Adrenal gland (tissue), 12 donors: ENCODE results near the gene BUD23. TPM values are rescaled to one million over a fixed set of nuclear protein-coding genes. Genes with fewer than 3 reads are reported as not detected.

Experiments
- DNase-seq, 7 donors: peaks; one replicate each; pipeline ENCODE4 v3.0.0-alpha.2; 2019 to 2020
- H3K27ac ChIP-seq, 5 donors: fragments of 200-600 bp; sonication (generic) in 4 of 5; 1 replicate in 3 of 5; 2 replicates in 2 of 5; pipeline versions ENCODE4 v1.5.1 to v1.8.0; 2016 to 2020; ENCODE audit warnings: mild to moderate bottlenecking in 1 of 5
- H3K27me3 ChIP-seq: fragments of 200-600 bp; 2 replicates; pipeline ENCODE4 v1.8.0; 2021
- H3K36me3 ChIP-seq, 2 donors: fragments of 200-600 bp; replicated peaks in 1 of 2; 1 replicate in 1 of 2; 2 replicates in 1 of 2; pipeline versions ENCODE4 v1.5.1 to v1.8.0; 2018 to 2022
- H3K4me1 ChIP-seq, 2 donors: fragments of 200-600 bp; replicated peaks in 1 of 2; 1 replicate in 1 of 2; 2 replicates in 1 of 2; pipeline versions ENCODE4 v1.5.1 to v1.8.0; 2018 to 2021
- H3K4me3 ChIP-seq, 4 donors: fragments of 200-600 bp; sonication (generic) in 3 of 4; one replicate each; pipeline ENCODE4 v1.5.1; 2016 to 2018
- H3K9me3 ChIP-seq, 3 donors: fragments of 200-600 bp; sonication (generic) in 1 of 3; replicated peaks in 1 of 3; 1 replicate in 2 of 3; 2 replicates in 1 of 3; pipeline versions ENCODE4 v1.5.1 to v1.8.0; 2016 to 2021
- POLR2A ChIP-seq, 2 donors: fragments of 450-650 bp; IDR thresholded peaks; one replicate each; pipeline ENCODE4 v1.6.1; 2017; ENCODE audit warnings: antibody characterized with exemption in 2 of 2, mild to moderate bottlenecking in 2 of 2, moderate library complexity in 1 of 2
- WGBS, 4 donors: extraction: QIAGEN DNeasy Blood & Tissue Kit in 2 of 4; methylation state at CpG; one replicate each; pipeline versions ENCODE4 v1.1.5 to v1.1.7; 2013 to 2017; 5-methylcytosine and 5-hydroxymethylcytosine counted together
- intact Hi-C, 2 donors: fragments of 100-400 bp; cut with DNase I; formaldehyde crosslinking; loops; one replicate each; pipeline versions ENCODE4 v1.14.1 to v1.15.0; 2022 to 2023
- polyA plus RNA-seq, 3 donors: library from polyadenylated mRNA; stranded (reverse); fragments of 200-250 nt in 2 of 3; fragments of 350-450 nt in 1 of 3; fragmentation: Illumina TruSeq in 1 of 3; extraction: RNeasy Lipid Tissue Mini Kit (QIAGEN cat#74804) in 1 of 3; gene quantifications; one replicate each; pipeline ENCODE4 v1.2.3, GENCODE V29; 2013 to 2014
- total RNA-seq, 9 donors: library from RNA; depleted of rRNA in 4 of 9; stranded (reverse); fragments of >200 nt in 4 of 9; fragments of 120-200 nt in 1 of 9; fragmentation: NEBNext Ultra II Directional in 1 of 9; extraction: Animal tissue kit (Norgen Biotek cat#: 25700) in 1 of 9; gene quantifications; one replicate each; pipeline versions ENCODE4 v1.1.0 to v1.2.4, GENCODE V29; 2013 to 2023
- TF ChIP-seq, protein P1 (sequence below), 6 experiments: fragments of 450-650 bp in 4 of 6; fragments of 200-600 bp in 2 of 6; sonication (generic) in 1 of 6; IDR thresholded peaks; 1 replicate in 5 of 6; 2 replicates in 1 of 6; pipeline versions ENCODE4 v1.5.1 to v1.8.0; 2016 to 2021; ENCODE audit warnings: antibody characterized with exemption in 6 of 6, mild to moderate bottlenecking in 2 of 6, moderate library complexity in 1 of 6
- donor health status: healthy with polysubstance abuse.
- donor health status: Bipolar disorder and iron deficiency.
- donor health status: DM: yes; HTN: yes; CAD: no.
- donor health status: DM: no; HTN: no; CAD: no.
- donor health status: DM: no; HTN: no; CAD: no.
- donor health status: DM: yes; HTN: yes; CAD: no.

BUD23 gene
- total and polyA plus RNA-seq, 12 donors, result 34.7 to 123 (median 64.5) TPM

GRCh38 chr7:73669288-73669701 lies 14.1 kb upstream of the BUD23 start:
- no peaks in the 10 kb centered on the region for H3K36me3 ChIP-seq
- H3K9me3 ChIP-seq, result no peaks in the 10 kb centered on the region
- 60 to 100% (median 62%) methylated on average over 1 to 19 of the region's 19 CpGs for WGBS, 4 donors
- H3K4me3 ChIP-seq, result no peak overlapping the region
- H3K4me1 ChIP-seq, result no peaks in the 10 kb centered on the region
- TF ChIP-seq, protein P1, sequence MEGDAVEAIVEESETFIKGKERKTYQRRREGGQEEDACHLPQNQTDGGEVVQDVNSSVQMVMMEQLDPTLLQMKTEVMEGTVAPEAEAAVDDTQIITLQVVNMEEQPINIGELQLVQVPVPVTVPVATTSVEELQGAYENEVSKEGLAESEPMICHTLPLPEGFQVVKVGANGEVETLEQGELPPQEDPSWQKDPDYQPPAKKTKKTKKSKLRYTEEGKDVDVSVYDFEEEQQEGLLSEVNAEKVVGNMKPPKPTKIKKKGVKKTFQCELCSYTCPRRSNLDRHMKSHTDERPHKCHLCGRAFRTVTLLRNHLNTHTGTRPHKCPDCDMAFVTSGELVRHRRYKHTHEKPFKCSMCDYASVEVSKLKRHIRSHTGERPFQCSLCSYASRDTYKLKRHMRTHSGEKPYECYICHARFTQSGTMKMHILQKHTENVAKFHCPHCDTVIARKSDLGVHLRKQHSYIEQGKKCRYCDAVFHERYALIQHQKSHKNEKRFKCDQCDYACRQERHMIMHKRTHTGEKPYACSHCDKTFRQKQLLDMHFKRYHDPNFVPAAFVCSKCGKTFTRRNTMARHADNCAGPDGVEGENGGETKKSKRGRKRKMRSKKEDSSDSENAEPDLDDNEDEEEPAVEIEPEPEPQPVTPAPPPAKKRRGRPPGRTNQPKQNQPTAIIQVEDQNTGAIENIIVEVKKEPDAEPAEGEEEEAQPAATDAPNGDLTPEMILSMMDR (IDR thresholded peaks at IDR 0.05), result no peak
- no peak for TF ChIP-seq POLR2A (IDR thresholded peaks at IDR 0.05)
- H3K27me3 ChIP-seq, result no peaks in the 10 kb centered on the region
- no peak overlapping the region for H3K27ac ChIP-seq
- DNase-seq, result no peak
- intact Hi-C loops, result loop anchor here (5.0 kb wide), 1 partner anchor 62 kb away; no protein-coding TSS in a partner anchor

GRCh38 chr7:73669858-73670385 lies 13.5 kb upstream of the BUD23 start:
- H3K4me3 ChIP-seq, result no peak overlapping the region
- H3K36me3 ChIP-seq, result no peaks in the 10 kb centered on the region
- H3K9me3 ChIP-seq, result no peaks in the 10 kb centered on the region
- no peaks in the 10 kb centered on the region for H3K27me3 ChIP-seq
- intact Hi-C loops, result loop anchor here (5.0 kb wide), 1 partner anchor 63 kb away; no protein-coding TSS in a partner anchor
- WGBS, 4 donors, result 80 to 90% (median 85%) methylated on average over 10 to 12 of the region's 12 CpGs
- H3K27ac ChIP-seq, result no peak overlapping the region
- no peaks in the 10 kb centered on the region for H3K4me1 ChIP-seq
- no peak for DNase-seq
- TF ChIP-seq POLR2A (IDR thresholded peaks at IDR 0.05), result no peak
- TF ChIP-seq, protein P1 (IDR thresholded peaks at IDR 0.05), result no peak

- Histone ChIP-seq H3K27me3 (no peaks in the 10 kb centered on the region), H3K36me3 (no peaks in the 10 kb centered on the region), H3K4me3 (no peak overlapping the region), H3K4me1 (no peaks in the 10 kb centered on the region), H3K9me3 (no peaks in the 10 kb centered on the region), H3K27ac (no peak overlapping the region)
- TF ChIP-seq, protein P1 (IDR thresholded peaks at IDR 0.05), result no peak
- no peak for TF ChIP-seq POLR2A (IDR thresholded peaks at IDR 0.05)
- no peak for DNase-seq
- intact Hi-C loops, result no loop called here
- 40 to 55% (median 40%) methylated on average over 4 to 12 of the region's 12 CpGs; no CpG with 5 or more reads in 1 of the 4 donors for WGBS, 4 donors
Observed at GRCh38 chr7:73671322-73671661, 12.1 kb upstream of the BUD23 start.

DNA sequence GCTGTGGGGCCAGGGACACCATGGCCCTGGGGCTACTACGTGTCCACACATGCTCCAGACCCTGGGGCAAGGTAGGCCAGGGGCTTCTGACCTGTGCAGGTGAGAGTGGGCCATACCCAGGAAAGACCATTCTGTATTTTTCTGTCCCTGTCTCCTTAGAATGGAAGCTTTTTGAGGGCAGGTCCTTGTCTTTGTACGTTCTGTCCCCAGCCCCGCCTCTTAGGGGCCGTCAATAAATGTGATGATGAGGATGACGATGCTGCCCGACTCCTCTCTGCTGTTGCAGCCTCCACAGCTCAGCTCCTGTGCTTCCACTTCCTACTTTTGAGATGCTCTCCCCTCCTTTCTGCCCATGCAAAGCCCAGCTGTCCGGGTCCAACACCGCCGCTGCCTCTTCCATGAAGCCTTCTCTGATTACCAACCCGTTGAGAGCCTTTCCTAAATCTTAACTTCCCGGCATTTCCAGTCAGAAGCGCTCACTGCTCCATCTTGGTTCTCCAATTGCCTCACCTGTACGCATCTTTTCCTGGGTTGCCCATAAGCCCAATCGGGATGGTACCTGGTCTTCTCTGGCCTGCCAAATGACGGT lies 11.4 kb upstream of the BUD23 start:
- H3K36me3 ChIP-seq, result no peaks in the 10 kb centered on the region
- no peak overlapping the region for H3K27ac ChIP-seq
- WGBS, 4 donors, result 90 to 93% (median 93%) methylated on average over 15 of the region's 15 CpGs
- DNase-seq, result no peak
- H3K4me3 ChIP-seq, result no peak overlapping the region
- no peaks in the 10 kb centered on the region for H3K9me3 ChIP-seq
- TF ChIP-seq POLR2A (IDR thresholded peaks at IDR 0.05), result no peak
- TF ChIP-seq, protein P1 (IDR thresholded peaks at IDR 0.05), result no peak
- intact Hi-C loops, result no loop called here
- no peaks in the 10 kb centered on the region for H3K27me3 ChIP-seq
- no peaks in the 10 kb centered on the region for H3K4me1 ChIP-seq
